ENCODE measurements around the gene MAST4.

The MAST4 gene

DNA sequence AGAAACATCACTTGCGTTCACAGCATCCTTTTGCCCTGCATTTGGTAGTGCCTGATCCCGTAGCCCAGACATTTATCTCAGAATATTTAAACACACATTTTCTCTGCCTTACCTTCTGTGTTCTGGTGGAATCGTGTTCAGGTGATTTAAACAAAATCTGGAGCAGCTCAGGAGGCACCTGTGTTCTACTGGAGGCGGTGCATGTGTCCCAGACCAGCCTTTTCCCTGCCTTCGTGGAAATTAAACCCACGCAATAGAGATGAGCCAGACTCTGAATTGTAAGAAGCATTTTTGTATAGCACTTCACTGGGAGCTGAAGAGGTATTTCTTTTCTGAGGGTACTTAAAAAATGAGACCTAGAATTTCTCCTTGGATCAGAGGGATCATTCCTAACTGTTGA, 212.5 kb downstream of the MAST4 start:
- TF ChIP-seq, protein P1, sequence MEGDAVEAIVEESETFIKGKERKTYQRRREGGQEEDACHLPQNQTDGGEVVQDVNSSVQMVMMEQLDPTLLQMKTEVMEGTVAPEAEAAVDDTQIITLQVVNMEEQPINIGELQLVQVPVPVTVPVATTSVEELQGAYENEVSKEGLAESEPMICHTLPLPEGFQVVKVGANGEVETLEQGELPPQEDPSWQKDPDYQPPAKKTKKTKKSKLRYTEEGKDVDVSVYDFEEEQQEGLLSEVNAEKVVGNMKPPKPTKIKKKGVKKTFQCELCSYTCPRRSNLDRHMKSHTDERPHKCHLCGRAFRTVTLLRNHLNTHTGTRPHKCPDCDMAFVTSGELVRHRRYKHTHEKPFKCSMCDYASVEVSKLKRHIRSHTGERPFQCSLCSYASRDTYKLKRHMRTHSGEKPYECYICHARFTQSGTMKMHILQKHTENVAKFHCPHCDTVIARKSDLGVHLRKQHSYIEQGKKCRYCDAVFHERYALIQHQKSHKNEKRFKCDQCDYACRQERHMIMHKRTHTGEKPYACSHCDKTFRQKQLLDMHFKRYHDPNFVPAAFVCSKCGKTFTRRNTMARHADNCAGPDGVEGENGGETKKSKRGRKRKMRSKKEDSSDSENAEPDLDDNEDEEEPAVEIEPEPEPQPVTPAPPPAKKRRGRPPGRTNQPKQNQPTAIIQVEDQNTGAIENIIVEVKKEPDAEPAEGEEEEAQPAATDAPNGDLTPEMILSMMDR (IDR thresholded peaks at IDR 0.05; ENCODE audit: control extremely low read depth, extremely low read depth, low read depth, missing control alignments), result no peak
- CTCF ChIA-PET, result interaction anchor here (1.2 kb wide), 1 partner anchor 22 kb away, joined by 3 read pairs; no protein-coding TSS in a partner anchor
- POLR2A ChIA-PET, result no interaction called here
- no peak for DNase-seq (ENCODE audit: extremely low spot score)

DNA sequence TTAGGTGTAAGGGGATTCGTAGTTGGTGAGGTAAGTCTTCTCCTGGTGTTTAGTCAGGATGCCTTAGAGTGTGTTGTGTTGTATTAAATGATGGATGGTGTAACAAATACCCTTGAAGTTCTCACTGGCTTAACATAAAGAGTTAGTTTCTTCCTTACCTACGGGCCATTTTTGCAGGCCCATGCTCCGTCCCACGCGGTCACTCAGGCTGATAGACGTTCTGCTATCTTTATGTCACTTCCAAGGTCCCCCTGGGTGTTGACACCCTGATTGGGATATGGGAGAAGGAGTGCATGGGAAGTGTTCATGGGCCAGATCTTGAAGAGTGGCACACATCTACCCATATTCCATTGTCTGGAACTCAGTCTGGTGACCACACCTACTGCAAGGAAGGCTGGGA, 214.0 kb downstream of the MAST4 start:
- ChIA-PET CTCF (interaction anchor here (1.0 kb wide), 1 partner anchor 66 kb away, joined by 3 read pairs; no protein-coding TSS in a partner anchor), POLR2A (no interaction called here)
- TF ChIP-seq, protein P1 (IDR thresholded peaks at IDR 0.05; ENCODE audit: control extremely low read depth, extremely low read depth, low read depth, missing control alignments), result no peak
- no peak for DNase-seq (ENCODE audit: extremely low spot score)

DNA sequence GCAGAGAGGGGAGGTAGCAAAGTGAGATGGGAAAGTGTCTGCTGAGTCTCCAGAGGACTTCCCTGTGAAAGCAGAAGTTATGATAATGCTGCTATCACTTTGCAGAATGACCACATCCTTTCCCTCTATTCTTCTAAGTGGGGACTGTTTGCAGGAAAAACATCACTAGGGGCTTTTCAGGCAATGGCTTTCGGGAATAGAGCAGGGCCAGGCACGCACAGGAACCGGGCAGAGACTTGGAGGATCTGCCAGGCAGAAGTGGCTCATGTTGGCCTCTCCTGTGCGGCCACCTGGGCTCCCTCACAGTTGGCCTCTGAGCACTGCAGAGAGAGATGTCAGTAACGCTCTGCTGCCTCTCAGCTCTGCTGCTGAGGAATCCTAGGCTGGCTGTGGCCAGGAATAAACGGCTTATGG, 214.7 kb downstream of the MAST4 start:
- CTCF ChIA-PET, result interaction anchor here (1.0 kb wide), 3 partner anchors 9 to 505 kb away, joined by 3 to 4 read pairs (median 3); no protein-coding TSS in a partner anchor
- DNase-seq (ENCODE audit: extremely low spot score), result no peak
- POLR2A ChIA-PET, result no interaction called here
- TF ChIP-seq, protein P1 (IDR thresholded peaks at IDR 0.05; ENCODE audit: control extremely low read depth, extremely low read depth, low read depth, missing control alignments), result no peak

DNA sequence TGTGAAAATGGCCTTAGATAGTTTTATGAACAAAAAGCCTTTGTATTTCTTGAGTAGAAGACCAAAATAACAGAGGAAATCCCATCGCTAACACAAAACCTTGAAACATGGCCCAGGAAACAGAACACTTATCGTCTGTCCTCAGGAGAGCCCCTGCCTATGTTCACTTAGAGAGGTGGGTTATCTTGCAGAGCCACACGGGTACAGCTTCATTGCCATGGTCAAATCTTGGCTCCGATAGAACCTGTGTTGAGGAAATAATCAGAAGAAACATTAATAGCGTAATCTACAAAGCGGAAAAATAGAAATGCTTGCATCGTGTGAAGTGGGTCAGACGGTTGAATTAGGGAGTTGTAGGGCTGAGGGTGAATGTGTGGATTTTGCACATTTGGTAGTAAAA, 216.1 kb downstream of the MAST4 start:
- POLR2A ChIA-PET, result no interaction called here
- no peak for DNase-seq (ENCODE audit: extremely low spot score)
- CTCF ChIA-PET, result interaction anchor here (1.4 to 4.7 kb wide), 3 partner anchors 10 to 51 kb away, joined by 4 to 24 read pairs (median 6); no protein-coding TSS in a partner anchor
- TF ChIP-seq, protein P1 (IDR thresholded peaks at IDR 0.05; ENCODE audit: control extremely low read depth, extremely low read depth, low read depth, missing control alignments), result no peak

DNA sequence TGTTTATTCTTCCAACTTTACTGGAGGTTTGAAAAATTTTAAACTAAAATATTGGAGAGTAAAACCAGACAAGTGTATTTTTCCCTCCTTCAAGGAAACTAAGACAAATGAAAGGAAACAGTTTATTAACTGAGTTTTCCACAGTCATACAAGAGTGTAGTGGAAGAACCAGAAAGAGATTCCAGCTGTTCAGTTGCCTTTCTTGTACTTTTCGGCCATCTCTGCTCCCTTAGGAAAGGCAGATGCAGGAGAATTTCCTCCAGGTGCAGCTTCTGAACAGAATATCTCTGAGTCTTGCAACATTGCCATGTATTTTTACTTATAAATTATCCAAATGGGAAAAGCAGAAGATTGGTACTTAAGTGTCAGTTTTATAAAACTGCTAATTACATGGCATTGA, 217.1 kb downstream of the MAST4 start:
- no peak for DNase-seq (ENCODE audit: extremely low spot score)
- ChIA-PET POLR2A (no interaction called here), CTCF (interaction anchor here (1.4 to 4.7 kb wide), 6 partner anchors 9 to 507 kb away, joined by 4 to 24 read pairs (median 8); no protein-coding TSS in a partner anchor)
- TF ChIP-seq, protein P1 (IDR thresholded peaks at IDR 0.05; ENCODE audit: control extremely low read depth, extremely low read depth, low read depth, missing control alignments), result no peak

DNA sequence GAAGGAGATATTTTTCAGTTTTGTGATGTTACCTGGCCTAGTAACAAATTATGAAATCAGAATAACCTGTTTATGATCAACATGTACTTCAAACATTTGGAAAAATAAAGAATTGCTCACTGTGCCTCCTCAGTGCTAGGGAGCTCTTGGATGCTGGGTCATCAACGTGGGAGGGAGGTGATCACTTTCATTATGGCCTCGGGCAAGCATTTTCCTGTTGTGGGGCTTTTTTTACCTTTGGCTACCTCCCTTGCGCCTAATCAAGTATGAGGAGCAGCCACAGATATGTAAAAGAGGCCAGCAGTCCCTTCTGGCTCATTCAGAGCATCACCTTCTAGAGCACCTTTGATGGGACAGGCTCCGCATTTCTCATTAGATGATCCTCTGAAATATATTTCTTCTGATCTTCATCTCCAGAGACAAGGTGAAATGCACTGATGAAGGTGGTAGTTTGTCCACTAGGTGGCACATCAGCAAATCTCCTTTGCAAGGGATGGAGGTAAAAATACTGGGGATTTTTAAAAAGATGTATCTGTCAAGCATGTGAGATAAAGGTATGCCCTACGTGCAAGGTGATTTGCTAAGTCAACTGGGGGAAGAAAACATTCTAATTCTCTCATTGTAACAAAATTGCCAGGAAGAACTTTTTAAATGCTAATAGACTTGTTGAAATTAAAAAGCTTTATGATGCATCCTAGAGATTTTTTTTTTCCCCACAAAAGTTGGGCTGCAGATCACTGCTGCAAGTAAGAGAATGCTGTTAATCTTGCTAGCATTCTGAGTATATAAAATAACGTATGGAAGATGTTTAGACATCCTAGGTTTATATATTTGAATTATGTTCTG, 218.2 kb downstream of the MAST4 start:
- CTCF ChIA-PET, result interaction anchor here (0.7 to 4.7 kb wide), 13 partner anchors 8 to 508 kb away, joined by 3 to 24 read pairs (median 4); no protein-coding TSS in a partner anchor
- POLR2A ChIA-PET, result no interaction called here
- TF ChIP-seq, protein P1 (IDR thresholded peaks at IDR 0.05; ENCODE audit: control extremely low read depth, extremely low read depth, low read depth, missing control alignments), result peak; percentile 63
- DNase-seq (ENCODE audit: extremely low spot score), result peak; percentile 53
